Measurements from ENCODE around the gene DYRK3.

- TF ChIP-seq CTCF (conservative IDR thresholded peaks at IDR 0.05 in 1 of 2, IDR thresholded peaks at IDR 0.05 in 1 of 2; ENCODE audit: low read depth in 1 of 2, low read length in 2 of 2) (no peak), EZH2 (IDR thresholded peaks at IDR 0.05; ENCODE audit: low read length, missing control alignments) (no peak)
Observed at GRCh38 chr1:206694171-206695124, 59.1 kb downstream of the DYRK3 start.
